SKM-1 (cell line): ENCODE results near the gene HELZ.
"Not testable (repeated sequence)": the region's sequence is repeated elsewhere in the genome, so short reads cannot be mapped to it uniquely, and the experiment has no call there.

Experiments
- DNase-seq: peaks from one replicate; lab custom pipeline; 2025; ENCODE audit not compliant: unreplicated experiment; lab: John Stamatoyannopoulos, UW

The HELZ gene

GRCh38 chr17:67151717-67152116 lies 93.3 kb downstream of the HELZ start:
- no peak for DNase-seq

GRCh38 chr17:67150826-67151225 lies 94.2 kb downstream of the HELZ start:
- no peak for DNase-seq

- DNase-seq: no peak
Observed at GRCh38 chr17:67148352-67148751, 96.6 kb downstream of the HELZ start.

GRCh38 chr17:67145183-67145805 lies 99.7 kb downstream of the HELZ start:
- no peak for DNase-seq

- no peak for DNase-seq
Observed at GRCh38 chr17:67143318-67143717, 101.7 kb downstream of the HELZ start.

GRCh38 chr17:67142030-67142429 lies 103.0 kb downstream of the HELZ start:
- not testable (repeated sequence) for DNase-seq

- no peak for DNase-seq
Observed at GRCh38 chr17:67139784-67140665, 105.0 kb downstream of the HELZ start.

- DNase-seq: no peak
Observed at GRCh38 chr17:67139289-67139688, 105.7 kb downstream of the HELZ start.

- no peak for DNase-seq
Observed at GRCh38 chr17:67138392-67138791, 106.6 kb downstream of the HELZ start.

GRCh38 chr17:67137860-67138259 lies 107.1 kb downstream of the HELZ start:
- no peak for DNase-seq

GRCh38 chr17:67137026-67137370 lies 108.0 kb downstream of the HELZ start:
- DNase-seq: no peak

GRCh38 chr17:67136191-67137025 lies 108.6 kb downstream of the HELZ start:
- no peak for DNase-seq

GRCh38 chr17:67133161-67133560 lies 111.8 kb downstream of the HELZ start:
- no peak for DNase-seq

GRCh38 chr17:67132366-67132765 lies 112.6 kb downstream of the HELZ start:
- DNase-seq: no peak

GRCh38 chr17:67130768-67131167 lies 114.2 kb downstream of the HELZ start:
- DNase-seq: no peak

- no peak for DNase-seq
Observed at GRCh38 chr17:67129283-67129682, 115.7 kb downstream of the HELZ start.

GRCh38 chr17:67128700-67129099 lies 116.3 kb downstream of the HELZ start:
- DNase-seq: no peak

GRCh38 chr17:67127925-67128324 lies 117.1 kb downstream of the HELZ start:
- DNase-seq: no peak

GRCh38 chr17:67126983-67127382 lies 118.0 kb downstream of the HELZ start:
- DNase-seq: no peak

- not testable (repeated sequence) for DNase-seq
Observed at GRCh38 chr17:67126543-67126942, 118.5 kb downstream of the HELZ start.

- no peak for DNase-seq
Observed at GRCh38 chr17:67125924-67126323, 119.1 kb downstream of the HELZ start.

GRCh38 chr17:67125417-67125816 lies 119.6 kb downstream of the HELZ start:
- no peak for DNase-seq
